SHP77 (cell line): ENCODE measurements around the gene NRXN3.
A peak's percentile ranks its signal among the peaks of the same experiment; 100 is the strongest.
"Not testable (repeated sequence)": the region's sequence is repeated elsewhere in the genome, so short reads cannot be mapped to it uniquely, and the experiment has no call there.

ENCODE experiments used
- DNase-seq, 2 experiments: peaks; one replicate each; lab custom pipeline; 2025; lab: John Stamatoyannopoulos, UW

Gene NRXN3

DNA sequence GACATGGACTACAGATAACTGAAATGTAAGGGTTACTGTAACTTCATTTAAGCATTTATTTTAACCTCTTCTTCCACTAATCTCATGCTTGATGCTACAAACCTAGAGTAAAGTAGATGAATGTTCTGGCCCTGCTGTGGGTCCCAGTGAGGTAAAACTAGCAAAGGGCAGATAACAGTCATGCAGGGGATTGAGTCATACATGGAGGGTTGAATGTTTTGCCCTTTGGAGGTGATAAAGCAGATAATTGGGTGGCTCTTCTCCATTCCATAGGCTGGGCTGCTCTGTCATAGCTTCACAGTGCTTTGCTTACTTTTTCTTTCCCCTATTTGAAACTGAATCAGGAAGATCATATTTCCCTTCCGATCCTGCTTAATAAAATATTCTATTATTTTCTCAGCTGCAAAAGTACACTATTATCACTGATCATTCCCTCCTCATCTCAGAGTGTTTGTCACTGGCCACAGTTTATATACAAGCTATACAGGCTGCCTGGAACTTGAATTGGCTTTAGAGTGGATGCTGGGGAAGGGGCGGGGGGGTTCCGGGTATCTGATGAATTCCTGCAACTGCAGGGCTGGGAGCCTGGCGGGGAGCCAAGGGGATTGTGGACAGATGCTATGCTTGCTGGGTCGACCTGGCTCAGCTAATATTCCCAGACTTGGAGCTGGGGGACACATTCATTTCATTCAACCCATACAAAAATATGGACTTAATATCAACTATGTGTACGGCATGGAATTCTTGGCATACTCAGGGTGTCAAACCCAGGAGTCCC lies 235.1 kb downstream of the NRXN3 start:
- DNase-seq, result peak in 1 of 2 experiments; percentile 24

DNA sequence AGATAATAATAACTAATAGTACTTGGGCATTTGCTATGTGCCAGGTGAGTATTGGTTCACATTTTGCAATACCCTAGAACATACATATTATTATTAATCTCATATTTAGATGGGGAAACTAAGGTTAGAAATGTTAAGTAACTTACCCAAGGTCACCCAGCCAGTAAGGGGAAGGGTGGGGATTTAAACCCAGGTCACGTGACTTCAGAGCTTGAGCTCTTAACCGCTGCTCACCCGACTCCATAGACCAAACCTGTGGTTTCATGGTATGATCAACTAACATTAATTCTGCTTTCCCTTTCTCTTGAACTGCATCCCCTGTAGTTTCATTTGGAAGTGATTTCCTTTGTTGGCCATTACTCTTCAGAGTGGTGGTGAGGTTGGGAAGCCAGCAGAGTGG lies 242.3 kb downstream of the NRXN3 start:
- DNase-seq, result no peak

DNA sequence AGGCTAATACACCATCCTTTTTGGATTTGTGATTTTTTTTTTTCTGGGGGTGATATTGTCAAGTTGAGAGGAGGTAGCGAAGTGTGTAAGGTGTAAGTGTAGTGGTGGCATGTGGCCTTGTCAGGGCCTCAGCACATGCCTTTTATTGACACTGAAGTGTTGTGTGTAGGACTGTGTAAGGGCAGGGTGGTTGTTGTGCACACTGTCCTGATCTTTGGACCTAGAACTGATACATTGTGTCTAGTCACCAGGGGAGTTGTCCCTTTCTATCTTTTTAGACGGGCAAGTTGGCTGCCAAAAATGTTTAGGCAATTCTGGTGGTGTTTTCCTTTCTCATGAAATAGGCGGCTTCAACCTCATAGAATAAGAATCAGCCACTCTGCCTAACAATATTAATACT lies 244.0 kb downstream of the NRXN3 start:
- no peak for DNase-seq

DNA sequence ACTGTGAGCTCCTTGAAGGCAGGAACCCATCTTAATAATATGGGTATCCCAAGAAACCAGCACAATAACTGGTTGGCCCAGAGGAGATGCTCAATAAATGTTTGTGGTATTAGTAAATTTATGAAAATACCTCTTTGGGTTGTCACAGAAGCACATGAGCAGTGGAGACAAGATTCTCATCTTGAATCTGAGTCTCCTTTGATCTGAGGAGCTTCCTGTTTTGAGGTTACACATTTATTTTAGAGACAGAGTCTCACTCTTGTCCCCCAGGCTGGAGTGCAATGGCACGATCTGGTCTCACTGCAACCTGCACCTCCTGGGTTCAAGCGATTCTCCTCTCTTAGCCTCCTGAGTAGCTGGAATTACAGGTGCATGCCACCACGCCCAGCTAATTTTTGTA lies 247.4 kb downstream of the NRXN3 start:
- DNase-seq, result no peak

DNA sequence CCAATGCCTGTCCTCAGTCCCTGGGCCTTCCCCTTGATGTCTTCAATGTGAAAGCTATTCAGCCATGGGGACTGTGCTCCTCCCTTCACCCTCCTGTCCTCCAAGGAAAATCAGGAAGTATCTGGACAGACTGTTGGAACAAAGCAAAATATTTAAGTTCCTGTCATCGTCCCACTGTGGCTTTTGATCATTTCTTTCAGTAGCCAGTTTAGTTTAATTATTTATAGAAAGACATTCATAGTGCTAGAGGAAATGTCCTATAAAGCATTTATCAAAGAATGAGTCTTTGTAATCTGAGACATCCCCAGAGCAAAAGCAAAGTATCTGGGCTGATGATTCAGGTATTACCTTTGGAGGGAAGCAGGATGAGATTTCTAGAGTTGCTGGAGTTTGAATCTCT lies 254.1 kb downstream of the NRXN3 start:
- no peak for DNase-seq

DNA sequence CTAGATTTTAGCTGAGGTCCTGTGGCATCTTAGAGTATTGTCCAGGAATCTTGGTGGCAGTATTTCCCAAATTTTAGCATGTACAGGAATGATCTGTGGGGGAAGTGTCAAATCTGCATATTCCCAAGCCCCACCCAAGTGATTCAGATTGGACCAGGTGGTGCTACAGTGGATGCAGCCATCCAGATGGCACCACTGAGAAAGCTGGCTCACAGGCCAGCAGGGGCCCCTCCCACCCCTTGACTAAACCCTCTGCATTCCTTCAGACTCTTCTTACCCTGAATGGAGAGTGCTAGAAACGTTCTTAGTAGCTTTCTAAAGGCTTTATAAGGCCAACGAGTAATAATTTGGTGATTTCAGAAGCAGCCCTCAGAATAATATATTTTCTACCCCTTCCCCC lies 255.2 kb downstream of the NRXN3 start:
- DNase-seq, result no peak

DNA sequence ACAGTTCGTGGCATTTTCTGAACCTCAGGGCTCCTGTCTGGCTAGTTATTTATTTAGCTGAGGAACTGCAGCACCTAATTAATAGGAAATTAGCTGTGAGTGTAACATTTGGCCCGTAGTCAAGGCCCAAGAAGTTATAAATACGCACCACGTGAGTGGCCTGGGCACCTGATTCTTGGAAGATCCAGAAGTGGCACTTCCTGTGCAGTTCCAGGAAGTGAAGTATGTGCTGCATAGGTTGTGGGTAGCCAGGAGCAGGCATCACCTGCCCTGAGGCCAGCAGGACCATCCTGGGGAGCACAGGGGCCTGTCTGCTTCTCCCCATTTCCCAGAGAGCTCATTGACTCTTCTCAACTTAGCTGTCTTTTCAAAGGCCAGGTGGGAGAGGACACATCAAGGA lies 255.6 kb downstream of the NRXN3 start:
- DNase-seq, result no peak

DNA sequence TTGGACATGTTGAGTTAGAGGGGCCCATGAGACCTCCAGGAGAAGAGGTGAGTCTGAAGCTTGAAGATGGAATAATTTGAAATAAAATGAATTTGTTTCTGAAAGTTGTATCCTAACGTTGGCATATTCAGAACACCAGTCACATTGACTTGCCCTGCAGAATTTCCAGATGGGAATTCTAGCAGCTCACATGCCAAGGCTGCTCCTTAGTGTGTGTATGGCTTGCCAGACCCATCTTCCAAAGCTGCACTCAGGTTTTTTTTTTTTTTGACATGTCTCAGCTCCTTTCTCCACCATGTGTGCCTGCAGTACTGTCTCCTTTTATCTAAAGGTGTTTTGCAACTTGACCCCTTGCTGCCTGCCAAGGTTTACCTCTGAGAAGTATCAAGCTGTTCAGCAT lies 261.9 kb downstream of the NRXN3 start:
- DNase-seq, result no peak

DNA sequence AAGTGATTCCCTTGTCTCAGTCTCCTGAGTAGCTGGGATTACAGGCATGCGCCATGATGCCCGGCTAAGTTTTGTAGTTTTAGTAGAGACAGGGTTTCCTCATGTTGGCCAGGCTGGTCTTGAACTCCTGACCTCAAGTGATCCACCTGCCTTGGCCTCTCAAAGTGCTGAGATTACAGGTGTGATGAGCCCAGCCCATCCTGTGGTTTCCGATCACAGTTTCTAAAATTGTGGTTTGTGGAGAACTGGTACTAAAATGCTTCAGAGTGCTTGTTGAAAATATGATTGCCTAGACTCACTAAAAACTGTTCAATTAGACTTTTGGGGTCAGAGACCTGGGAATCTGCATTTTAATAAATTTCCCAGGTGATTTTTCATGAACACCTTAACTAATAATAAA lies 267.3 kb downstream of the NRXN3 start:
- DNase-seq, result not testable (repeated sequence)

DNA sequence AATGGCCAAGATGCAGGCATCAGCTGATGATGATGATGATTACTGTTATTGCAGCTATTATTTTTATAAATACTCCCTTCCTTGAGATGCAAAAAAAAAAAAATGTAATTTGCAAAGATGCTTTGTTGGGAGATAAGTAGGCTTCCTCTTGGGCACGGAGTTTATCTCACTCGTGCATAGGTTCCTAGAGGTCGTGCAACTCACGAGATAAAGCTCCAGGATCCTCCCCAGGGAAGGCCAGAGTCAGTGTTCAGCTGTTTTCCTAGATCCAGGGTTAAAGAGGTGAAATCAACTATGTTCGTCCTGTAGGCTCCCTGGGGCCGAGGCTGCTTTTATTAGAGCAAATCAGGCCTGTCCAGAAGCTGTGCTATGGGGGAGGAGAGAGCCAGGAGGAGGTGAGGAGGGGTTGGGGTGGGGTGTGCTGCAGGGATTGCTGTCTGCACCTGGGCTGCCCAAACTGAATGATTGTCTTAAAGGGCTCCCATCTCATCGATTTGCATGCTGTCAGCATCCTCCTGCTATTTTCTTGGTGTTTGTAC lies 270.3 kb downstream of the NRXN3 start:
- DNase-seq, result no peak

DNA sequence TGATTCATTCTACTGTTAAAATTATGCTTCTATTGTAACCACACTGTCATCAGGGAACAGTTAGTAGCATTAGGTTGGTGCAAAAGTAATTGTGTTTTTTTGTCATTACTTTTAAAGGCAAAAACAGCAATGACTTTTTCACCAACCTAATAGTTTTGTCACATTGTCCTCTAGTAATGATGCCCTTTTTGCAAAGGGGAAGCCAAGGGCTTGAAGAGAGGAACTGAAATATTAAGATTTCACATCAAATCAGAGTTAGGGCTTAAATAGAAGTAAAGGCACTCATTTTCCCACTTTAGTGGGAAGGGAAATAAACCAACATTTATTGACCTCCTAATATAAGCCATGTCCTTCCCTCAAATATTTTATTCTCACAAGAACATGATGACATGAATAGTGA lies 273.7 kb downstream of the NRXN3 start:
- DNase-seq, result no peak

DNA sequence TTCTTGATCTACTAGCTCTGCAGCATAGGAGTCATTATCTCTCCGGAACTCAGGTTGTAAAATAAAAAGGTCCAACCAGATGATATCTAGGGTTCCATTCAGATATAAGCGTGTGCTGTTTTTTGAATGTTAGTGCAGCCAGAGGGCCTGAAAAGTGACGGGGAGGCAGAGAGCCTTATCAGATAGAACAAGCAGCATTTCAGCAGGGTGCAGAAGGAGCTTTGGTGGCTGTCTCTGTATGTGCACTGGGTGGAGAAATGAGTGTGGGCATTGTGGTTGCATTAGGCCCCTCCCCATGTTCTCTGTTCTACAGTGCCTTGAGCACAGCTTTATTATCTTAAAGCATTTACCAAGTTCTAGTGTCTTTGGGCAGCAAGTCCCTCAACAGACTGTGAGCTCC lies 275.1 kb downstream of the NRXN3 start:
- no peak for DNase-seq

DNA sequence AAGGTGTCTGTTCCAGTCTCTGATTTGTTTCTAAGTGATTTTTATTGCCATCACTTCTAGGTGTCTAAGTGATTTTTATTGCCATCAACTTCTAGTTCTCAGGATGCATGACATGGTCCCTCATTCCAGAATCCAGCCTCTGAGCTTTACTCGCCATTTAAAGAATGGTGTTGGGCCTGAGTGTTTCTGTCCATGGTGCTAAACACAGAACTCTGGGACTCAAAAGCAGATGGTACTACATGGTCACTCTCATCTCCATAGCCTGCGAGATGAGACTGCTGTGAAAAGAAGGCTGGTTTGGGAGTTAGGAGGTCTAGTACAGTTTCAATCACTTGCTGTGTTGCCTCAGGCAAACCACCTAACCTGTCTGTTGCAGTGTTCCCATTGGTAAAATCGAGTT lies 276.6 kb downstream of the NRXN3 start:
- no peak for DNase-seq

DNA sequence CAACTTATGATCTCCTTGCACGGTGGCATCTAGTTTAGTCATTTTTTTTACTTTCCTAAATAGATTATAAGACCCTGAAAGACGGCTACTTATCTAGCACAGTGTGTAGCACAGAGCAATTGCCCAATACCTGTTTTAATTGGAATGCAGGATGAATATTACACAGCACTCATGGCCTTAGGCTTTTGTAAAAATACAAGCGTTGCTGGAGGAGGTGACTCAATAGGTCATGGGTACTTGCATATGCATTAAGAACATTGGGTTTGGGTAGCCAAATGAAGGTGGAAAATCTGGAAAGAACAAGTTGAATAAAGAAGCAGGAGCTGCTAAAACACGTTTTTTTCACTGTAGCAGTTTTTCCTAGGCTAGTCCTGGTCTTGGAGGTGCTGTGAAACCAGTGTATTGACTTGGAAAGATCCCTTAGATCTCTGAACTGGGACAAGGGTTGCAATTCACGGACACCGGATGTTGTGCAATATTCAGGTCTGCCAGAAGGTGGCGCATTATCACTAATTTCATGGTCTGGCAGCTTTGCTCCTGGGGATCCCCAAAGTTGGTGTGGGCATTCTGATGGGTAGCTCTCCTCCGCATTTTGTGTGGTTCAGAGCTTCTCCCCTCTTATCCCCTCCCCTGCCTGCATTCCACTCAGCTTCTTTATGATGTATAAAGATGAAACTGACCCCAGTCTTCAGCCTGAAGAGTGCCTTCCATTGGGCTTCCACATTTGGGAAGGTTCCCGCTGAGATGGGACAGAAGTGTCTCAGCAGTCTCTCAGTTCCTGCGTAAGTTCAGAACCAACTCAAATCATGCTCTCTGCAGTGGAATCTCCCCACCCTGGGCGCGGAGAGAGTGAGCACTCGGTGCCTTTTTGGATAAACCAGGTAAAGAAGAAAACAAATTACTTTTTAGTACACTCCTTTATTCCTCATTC lies 278.3 kb downstream of the NRXN3 start:
- peak; percentile 3 to 4 for DNase-seq

DNA sequence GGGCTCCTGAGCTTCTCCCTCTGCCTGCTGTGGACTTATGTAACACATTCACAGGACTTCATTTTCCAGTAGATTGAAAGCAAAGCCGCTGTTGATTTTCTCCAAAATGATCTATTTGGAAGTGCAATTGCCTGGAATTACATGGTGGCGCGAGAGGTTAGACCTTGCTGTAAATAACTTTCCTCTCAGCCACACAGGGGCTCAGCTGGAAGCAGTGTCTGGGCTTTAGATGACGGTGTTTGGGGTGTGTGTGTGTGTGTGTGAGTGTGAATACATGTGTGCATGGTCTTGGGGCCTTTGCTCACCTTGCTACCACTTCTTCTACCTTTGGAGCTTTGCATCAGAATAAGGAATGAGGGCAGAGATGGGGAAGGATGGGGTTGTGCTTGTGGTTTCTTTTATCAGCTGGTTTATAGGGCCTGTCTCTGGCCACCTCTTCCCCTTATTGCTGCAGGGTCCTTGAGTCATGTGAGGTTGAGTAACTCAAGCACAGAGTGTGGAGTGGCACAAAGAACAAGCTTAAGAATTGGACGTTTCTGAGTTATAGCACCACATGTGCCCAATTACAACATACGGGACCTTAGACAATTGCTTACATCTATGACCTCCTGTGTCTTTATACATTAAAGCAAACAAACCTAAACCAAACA lies 280.6 kb downstream of the NRXN3 start:
- DNase-seq, result no peak

DNA sequence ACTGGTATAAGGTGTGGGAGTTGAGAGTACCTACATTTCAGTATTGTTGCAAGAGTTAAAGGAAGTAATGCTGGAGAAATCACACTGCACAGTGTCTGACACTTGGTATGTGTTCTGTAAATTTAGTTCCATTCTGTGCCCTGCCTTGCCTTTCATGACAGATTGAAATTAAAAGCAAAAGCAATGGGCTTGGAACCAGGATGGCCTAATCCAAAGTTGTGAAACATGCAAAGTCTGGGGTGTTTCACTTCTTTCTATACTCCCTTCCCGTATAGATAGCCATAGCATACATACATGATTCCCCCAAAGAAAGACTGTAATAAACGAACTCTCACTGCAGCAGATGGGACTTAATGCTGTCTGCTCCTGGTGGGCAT lies 281.1 kb downstream of the NRXN3 start:
- DNase-seq, result no peak

DNA sequence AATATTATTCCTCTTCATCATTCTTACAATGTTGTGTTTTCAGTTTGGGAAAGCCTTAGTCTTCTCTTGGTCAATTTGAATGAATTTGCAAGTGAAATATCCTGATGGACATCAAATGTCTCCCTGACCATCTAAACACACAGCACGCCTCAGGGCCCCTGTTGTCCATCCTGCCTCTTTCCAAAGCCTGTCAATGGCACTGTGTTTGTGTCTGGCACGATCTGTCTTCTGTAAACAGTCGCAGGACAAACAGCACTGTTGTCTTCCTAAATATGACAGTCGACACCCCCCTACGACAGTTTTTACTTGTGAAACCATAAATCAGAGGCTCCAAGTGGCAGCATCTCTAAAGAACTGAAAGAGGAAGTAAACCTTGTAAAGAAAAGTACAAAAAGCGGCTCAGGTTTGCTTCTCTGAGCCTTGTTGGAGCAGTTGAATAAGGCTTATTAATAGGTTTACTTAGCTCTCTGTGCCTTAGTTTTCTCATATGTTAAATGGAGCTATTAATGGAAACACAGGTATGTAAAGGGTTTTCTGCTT lies 285.8 kb downstream of the NRXN3 start:
- DNase-seq, result no peak

DNA sequence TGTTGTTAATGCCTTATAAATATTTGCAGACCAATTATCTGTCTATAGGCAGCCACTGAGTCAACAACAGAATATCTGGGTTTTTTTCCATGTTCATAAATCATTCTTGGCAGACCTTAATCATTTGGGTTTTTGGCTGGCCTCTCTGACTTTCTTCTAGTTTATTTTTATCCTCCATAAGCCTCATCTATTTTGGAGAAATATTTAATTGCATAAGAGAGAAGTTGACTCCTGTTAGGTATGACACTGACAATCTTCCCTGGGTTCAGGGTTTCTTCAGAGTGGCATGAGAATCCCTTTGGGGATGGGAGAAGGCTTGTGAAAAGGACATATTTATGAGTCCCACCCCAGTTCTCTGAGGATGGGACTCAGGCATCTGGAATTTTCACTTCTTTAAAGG lies 299.8 kb downstream of the NRXN3 start:
- no peak for DNase-seq

DNA sequence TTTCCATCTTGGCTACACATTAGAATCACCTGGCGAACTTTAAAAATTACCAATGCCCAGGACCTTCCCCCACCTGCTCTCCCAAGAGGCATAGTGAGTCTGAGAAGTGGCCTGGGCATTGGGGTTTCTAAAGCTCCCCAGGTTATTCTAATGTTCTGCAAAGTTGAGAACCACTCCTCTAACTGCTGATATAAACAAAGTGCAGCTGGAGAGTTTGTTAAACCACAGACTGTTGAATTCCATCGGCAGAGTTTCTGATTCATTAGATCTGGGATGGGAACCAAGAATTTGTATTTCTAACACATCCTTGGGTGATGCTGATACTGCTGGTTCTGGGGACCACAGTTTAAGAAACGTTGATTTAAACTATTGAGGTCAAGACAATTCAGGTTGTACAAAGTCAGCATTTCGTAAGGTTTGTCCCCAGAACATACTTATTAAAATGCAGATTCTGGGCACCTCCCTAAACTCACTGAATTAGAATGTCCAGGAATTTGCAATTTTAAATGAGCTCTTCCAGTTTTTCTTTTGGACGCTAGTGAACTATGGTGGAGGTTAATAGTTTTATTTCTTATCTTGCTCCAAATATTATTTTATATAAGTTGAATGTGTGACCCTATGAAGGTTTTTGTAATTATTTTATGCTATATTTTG lies 309.1 kb downstream of the NRXN3 start:
- no peak for DNase-seq

DNA sequence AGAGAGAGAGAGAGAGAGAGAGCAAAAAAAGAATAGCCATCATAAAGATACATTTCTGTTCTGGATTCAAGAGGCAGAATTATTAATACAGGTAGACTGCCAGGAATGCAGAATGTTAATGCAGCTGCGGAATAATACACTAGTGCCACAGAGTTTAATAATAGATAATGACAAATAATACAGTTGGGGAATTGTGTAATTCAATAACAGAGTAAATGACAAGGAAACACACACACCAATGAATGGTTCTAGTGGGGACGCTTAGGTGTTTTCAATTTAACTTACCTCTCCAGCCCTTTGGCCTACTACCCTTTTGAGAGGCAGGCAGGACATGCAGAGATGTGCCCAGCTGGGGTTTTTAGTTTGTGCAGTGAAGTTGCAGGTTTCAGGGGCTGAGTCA lies 313.9 kb downstream of the NRXN3 start:
- DNase-seq, result no peak

DNA sequence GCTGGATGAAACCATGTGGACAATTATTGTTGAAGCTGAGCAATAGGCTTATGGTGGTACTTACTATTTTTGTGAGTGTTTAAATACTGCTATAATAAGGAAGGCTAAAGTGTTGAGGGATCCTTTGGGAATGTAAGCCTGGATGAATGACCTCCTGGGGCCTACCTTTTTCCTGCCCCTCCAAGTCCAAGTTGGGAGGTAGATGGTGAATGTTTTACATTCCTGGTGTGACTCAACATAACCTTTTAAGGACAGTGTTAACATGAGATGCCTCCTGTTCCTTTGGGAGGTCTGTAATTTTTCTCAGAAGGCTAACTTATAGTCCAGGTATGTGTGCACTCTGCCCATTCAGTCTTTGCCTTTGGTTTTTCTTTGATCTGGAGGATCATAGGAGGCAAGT lies 315.9 kb downstream of the NRXN3 start:
- no peak for DNase-seq

DNA sequence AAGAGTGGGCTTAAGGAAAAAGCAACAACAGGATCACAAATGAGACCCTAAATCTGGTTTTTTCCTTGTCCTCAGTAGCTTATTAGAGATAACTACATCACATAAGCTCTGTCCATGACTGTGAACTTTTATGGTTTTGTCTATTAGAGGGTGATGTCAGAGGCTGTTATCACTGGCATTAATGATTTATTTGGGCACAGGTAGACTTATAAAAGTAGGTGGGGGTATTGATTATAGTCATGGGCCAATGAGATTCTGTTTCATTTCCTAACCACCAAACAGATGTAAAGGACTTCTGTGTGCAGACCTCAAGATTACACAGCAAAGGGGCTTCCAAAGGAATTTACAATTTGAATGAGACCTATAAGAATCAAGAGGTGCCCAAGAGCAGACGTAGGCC lies 316.4 kb downstream of the NRXN3 start:
- no peak for DNase-seq
